ENCODE data around the gene ZNF275. TPM values are rescaled to one million over a fixed set of nuclear protein-coding genes. Genes with fewer than 3 reads are reported as not detected.

The ZNF275 gene
- total RNA-seq, 4 donors from 2014 or later: 4.6 to 7.6 (median 5.0) TPM

DNA sequence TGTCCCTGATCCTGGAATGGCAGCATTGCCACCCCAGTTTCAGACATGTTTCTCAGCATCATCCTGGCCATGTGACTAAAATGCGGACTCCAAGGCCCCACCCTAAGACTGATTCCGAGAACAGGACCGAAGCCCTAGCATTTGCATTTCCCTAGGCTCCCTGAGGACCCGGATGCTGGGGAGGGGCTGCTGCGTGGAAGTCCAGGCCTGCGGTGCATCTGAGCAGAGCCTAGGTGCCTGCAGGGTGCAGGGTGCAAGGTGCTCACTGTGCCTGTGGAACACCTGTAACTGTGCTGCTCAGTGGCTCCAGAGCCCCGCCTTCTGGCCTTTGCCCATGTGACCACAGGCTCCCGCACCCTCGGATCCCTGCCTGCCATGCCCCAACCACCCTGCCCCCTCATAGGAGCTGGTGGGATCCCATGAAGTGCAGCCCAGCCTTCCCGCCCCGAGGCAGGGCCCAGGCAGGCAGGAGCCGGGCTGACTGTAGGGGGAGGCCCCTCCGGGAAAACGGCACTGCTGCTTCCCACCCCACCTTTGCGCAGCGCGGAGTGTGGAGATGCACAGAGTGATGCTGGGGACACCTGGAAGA is 27.3 kb upstream of the ZNF275 start:
- Histone ChIP-seq H3K27me3 (no peaks in the 10 kb centered on the region), H3K9me3 (no peaks in the 10 kb centered on the region), H3K4me3 (no peak overlapping the region), H3K4me1 (no peaks in the 10 kb centered on the region), H3K36me3 (no peaks in the 10 kb centered on the region), H3K27ac (no peak overlapping the region)
- no peak for TF ChIP-seq POLR2A (IDR thresholded peaks at IDR 0.05)
- TF ChIP-seq, protein P1, sequence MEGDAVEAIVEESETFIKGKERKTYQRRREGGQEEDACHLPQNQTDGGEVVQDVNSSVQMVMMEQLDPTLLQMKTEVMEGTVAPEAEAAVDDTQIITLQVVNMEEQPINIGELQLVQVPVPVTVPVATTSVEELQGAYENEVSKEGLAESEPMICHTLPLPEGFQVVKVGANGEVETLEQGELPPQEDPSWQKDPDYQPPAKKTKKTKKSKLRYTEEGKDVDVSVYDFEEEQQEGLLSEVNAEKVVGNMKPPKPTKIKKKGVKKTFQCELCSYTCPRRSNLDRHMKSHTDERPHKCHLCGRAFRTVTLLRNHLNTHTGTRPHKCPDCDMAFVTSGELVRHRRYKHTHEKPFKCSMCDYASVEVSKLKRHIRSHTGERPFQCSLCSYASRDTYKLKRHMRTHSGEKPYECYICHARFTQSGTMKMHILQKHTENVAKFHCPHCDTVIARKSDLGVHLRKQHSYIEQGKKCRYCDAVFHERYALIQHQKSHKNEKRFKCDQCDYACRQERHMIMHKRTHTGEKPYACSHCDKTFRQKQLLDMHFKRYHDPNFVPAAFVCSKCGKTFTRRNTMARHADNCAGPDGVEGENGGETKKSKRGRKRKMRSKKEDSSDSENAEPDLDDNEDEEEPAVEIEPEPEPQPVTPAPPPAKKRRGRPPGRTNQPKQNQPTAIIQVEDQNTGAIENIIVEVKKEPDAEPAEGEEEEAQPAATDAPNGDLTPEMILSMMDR (IDR thresholded peaks at IDR 0.05 in 4 of 5, conservative IDR thresholded peaks at IDR 0.05 in 1 of 5): no peak
- intact Hi-C loops (cut with DNase I; ENCODE audit: low total_unique reads): no loop called here
- no peak for DNase-seq
- in situ Hi-C loops (cut with MboI; ENCODE audit: low sequenced_read_pairs in 4 of 4): no loop called here
- no peak for ATAC-seq

DNA sequence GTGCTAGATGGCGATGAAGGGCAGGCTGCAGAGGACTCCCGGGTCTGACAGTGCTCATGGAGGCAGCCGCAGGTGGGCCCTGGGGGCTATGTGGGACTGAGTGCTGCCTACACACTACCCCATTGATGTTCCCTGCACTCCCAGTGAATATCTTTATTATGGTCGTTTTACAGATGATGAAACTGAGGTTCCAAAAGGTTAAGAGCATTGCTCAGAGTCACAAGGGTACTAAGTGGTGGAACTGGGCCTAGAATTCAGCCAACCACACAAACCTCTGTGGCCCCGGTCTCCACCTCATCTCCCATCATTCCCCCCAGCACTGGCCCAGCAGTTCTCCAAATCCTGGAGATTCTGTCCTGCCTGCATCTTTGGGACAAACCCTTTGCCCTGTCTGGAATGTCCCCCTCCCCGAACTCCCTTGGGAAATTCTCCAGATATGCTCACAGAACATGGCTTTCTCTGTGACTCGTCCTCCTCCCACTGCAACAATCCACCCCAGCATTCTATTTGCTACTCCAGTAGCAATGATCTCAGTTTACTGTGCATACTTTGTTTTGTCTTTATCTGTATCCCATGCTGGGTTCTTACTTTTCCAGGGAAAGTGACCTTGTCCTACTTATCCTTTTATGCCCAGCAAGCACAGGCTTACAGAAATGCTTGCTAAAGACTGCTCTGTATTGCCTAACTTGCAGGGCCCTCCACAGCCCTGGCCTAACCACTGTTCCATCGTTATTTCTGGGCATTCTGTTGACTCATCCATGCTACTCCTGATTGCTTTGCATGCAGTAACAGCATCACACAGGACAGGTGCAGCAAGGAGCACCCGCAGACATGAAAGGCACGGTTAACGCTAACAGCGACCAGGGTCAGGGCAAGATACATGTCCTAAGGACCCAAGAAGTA is 26.4 kb upstream of the ZNF275 start:
- intact Hi-C loops (cut with DNase I; ENCODE audit: low total_unique reads): no loop called here
- no peak for TF ChIP-seq POLR2A (IDR thresholded peaks at IDR 0.05)
- TF ChIP-seq, protein P1 (IDR thresholded peaks at IDR 0.05 in 4 of 5, conservative IDR thresholded peaks at IDR 0.05 in 1 of 5): no peak
- in situ Hi-C loops (cut with MboI; ENCODE audit: low sequenced_read_pairs in 4 of 4): no loop called here

GRCh38 chrX:153310901-153311300 is 23.1 kb upstream of the ZNF275 start:
- Histone ChIP-seq H3K27me3 (no peaks in the 10 kb centered on the region), H3K36me3 (no peaks in the 10 kb centered on the region), H3K4me1 (no peaks in the 10 kb centered on the region), H3K9me3 (no peaks in the 10 kb centered on the region), H3K27ac (no peak overlapping the region), H3K4me3 (no peak overlapping the region)
- DNase-seq (no peak), ATAC-seq (no peak)
- no peak for TF ChIP-seq POLR2A (IDR thresholded peaks at IDR 0.05)
- TF ChIP-seq, protein P1 (IDR thresholded peaks at IDR 0.05 in 4 of 5, conservative IDR thresholded peaks at IDR 0.05 in 1 of 5): no peak
- intact Hi-C loops (cut with DNase I; ENCODE audit: low total_unique reads): no loop called here
- in situ Hi-C loops (cut with MboI; ENCODE audit: low sequenced_read_pairs in 4 of 4): no loop called here

More for the DNA sequence above, 26.4 kb upstream of the ZNF275 start:
- DNase-seq (no peak), ATAC-seq (no peak)
- no peaks in the 10 kb centered on the region for H3K27me3 ChIP-seq
- no peaks in the 10 kb centered on the region for H3K4me1 ChIP-seq
- no peaks in the 10 kb centered on the region for H3K36me3 ChIP-seq
- no peak overlapping the region for H3K27ac ChIP-seq
- no peak overlapping the region for H3K4me3 ChIP-seq
- H3K9me3 ChIP-seq: no peaks in the 10 kb centered on the region

- Histone ChIP-seq H3K4me1 (no peaks in the 10 kb centered on the region), H3K36me3 (no peaks in the 10 kb centered on the region), H3K4me3 (no peak overlapping the region), H3K27ac (no peak overlapping the region), H3K9me3 (no peaks in the 10 kb centered on the region), H3K27me3 (no peaks in the 10 kb centered on the region)
- in situ Hi-C loops (cut with MboI; ENCODE audit: low sequenced_read_pairs in 4 of 4) (no loop called here), intact Hi-C loops (cut with DNase I; ENCODE audit: low total_unique reads) (no loop called here)
- ATAC-seq (no peak), DNase-seq (no peak)
- no peak for TF ChIP-seq POLR2A (IDR thresholded peaks at IDR 0.05)
- TF ChIP-seq, protein P1 (IDR thresholded peaks at IDR 0.05 in 4 of 5, conservative IDR thresholded peaks at IDR 0.05 in 1 of 5): no peak
Measured at GRCh38 chrX:153312041-153312440, 21.9 kb upstream of the ZNF275 start.
